ENCODE data around the gene HLA-DRB5. TPM values are rescaled to one million over a fixed set of nuclear protein-coding genes. Genes with fewer than 3 reads are reported as not detected.

Gene HLA-DRB5
- total and polyA plus RNA-seq, 2 donors (not counting 3 experiments of a cell fraction or from before 2014, with no cell fraction given) = not detected

- Histone ChIP-seq H3K9me1 (replicated peaks; ENCODE audit: control insufficient read depth, extremely low read depth, insufficient read depth, low read length) (no peaks in the 10 kb centered on the region), H3K36me3 (ENCODE audit: control insufficient read depth in 2 of 2, extremely low read depth in 1 of 2, insufficient read depth in 2 of 2, low read length in 2 of 2) (no peaks in the 10 kb centered on the region), H3K27ac (ENCODE audit: insufficient read depth, low read depth, low read length) (no peak overlapping the region), H3K9me3 (replicated peaks; ENCODE audit: control insufficient read depth, insufficient read depth, low read length) (no peaks in the 10 kb centered on the region), H3K9ac (replicated peaks; ENCODE audit: extremely low read depth, insufficient read depth, low read length) (no peak overlapping the region), H3K4me1 (ENCODE audit: control insufficient read depth, extremely low read depth, insufficient read depth, low read length) (no peaks in the 10 kb centered on the region), H3K4me2 (ENCODE audit: insufficient read depth, low read length) (no peak overlapping the region), H3K79me2 (ENCODE audit: control insufficient read depth, insufficient read depth, low read length) (no peaks in the 10 kb centered on the region), H2AFZ (ENCODE audit: low read depth, low read length) (no peak overlapping the region), H3K4me3 (replicated peaks in 1 of 3; ENCODE audit: insufficient read depth in 1 of 3, low read depth in 1 of 3, low read length in 3 of 3) (no peak overlapping the region), H3K27me3 (ENCODE audit: control insufficient read depth in 2 of 2, insufficient read depth in 2 of 2, low read length in 2 of 2) (no peaks in the 10 kb centered on the region), H4K20me1 (replicated peaks; ENCODE audit: control insufficient read depth, extremely low read depth, insufficient read depth, low read length) (no peaks in the 10 kb centered on the region)
- FAIRE-seq (no peak), DNase-seq (ENCODE audit: low read depth, low spot score) (no peak)
- dilution Hi-C loops (cut with MboI; ENCODE audit: extremely low pct_ligation_motif_present, low sequenced_read_pairs) (no loop called here), intact Hi-C loops (cut with micrococcal nuclease) (no loop called here)
- ChIA-PET CTCF (no interaction called here), POLR2A (no interaction called here)
- no TSS peak for BruUV-seq (replicated peaks)
- no peak for TF ChIP-seq POLR2AphosphoS5 (IDR thresholded peaks at IDR 0.05; ENCODE audit: insufficient read depth, low read depth, low read length)
Observed at GRCh38 chr6:32517654-32518445, 12.2 kb downstream of the HLA-DRB5 start.

GRCh38 chr6:32501016-32501415, 29.1 kb downstream of the HLA-DRB5 start:
- H2AFZ ChIP-seq (ENCODE audit: low read depth, low read length) = no peak overlapping the region
- TF ChIP-seq GATA2 (IDR thresholded peaks at IDR 0.05; ENCODE audit: insufficient read depth, insufficient read length, low read depth, low read length) (no peak), EZH2 (IDR thresholded peaks at IDR 0.05; ENCODE audit: borderline replicate concordance, low read depth, low read length, severe bottlenecking) (no peak), MAX (IDR thresholded peaks at IDR 0.05; ENCODE audit: insufficient read depth, insufficient read length) (no peak), POLR2A (IDR thresholded peaks at IDR 0.05; ENCODE audit: low read depth, low read length) (no peak), POLR2AphosphoS5 (IDR thresholded peaks at IDR 0.05; ENCODE audit: insufficient read depth, low read depth, low read length) (no peak), FOS (IDR thresholded peaks at IDR 0.05; ENCODE audit: borderline replicate concordance, insufficient read depth, low read length) (no peak), JUN (IDR thresholded peaks at IDR 0.05; ENCODE audit: borderline replicate concordance, insufficient read depth, insufficient read length, low read depth) (no peak), MYC (IDR thresholded peaks at IDR 0.05; ENCODE audit: low read depth, low read length) (no peak)
- TF ChIP-seq, protein P1, sequence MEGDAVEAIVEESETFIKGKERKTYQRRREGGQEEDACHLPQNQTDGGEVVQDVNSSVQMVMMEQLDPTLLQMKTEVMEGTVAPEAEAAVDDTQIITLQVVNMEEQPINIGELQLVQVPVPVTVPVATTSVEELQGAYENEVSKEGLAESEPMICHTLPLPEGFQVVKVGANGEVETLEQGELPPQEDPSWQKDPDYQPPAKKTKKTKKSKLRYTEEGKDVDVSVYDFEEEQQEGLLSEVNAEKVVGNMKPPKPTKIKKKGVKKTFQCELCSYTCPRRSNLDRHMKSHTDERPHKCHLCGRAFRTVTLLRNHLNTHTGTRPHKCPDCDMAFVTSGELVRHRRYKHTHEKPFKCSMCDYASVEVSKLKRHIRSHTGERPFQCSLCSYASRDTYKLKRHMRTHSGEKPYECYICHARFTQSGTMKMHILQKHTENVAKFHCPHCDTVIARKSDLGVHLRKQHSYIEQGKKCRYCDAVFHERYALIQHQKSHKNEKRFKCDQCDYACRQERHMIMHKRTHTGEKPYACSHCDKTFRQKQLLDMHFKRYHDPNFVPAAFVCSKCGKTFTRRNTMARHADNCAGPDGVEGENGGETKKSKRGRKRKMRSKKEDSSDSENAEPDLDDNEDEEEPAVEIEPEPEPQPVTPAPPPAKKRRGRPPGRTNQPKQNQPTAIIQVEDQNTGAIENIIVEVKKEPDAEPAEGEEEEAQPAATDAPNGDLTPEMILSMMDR (IDR thresholded peaks at IDR 0.05; ENCODE audit: extremely low read depth in 1 of 2, insufficient read depth in 1 of 2, low read depth in 1 of 2, low read length in 2 of 2) = no peak
- no peaks in the 10 kb centered on the region for H3K9me3 ChIP-seq (replicated peaks; ENCODE audit: control insufficient read depth, insufficient read depth, low read length)
- intact Hi-C loops (cut with micrococcal nuclease) (no loop called here), dilution Hi-C loops (cut with MboI; ENCODE audit: extremely low pct_ligation_motif_present, low sequenced_read_pairs) (no loop called here)
- FAIRE-seq = no peak
- H4K20me1 ChIP-seq (replicated peaks; ENCODE audit: control insufficient read depth, extremely low read depth, insufficient read depth, low read length) = no peaks in the 10 kb centered on the region
- no peaks in the 10 kb centered on the region for H3K4me1 ChIP-seq (ENCODE audit: control insufficient read depth, extremely low read depth, insufficient read depth, low read length)
- H3K27ac ChIP-seq (ENCODE audit: insufficient read depth, low read depth, low read length) = no peak overlapping the region
- POLR2A ChIA-PET = no interaction called here
- H3K4me3 ChIP-seq (replicated peaks in 1 of 3; ENCODE audit: insufficient read depth in 1 of 3, low read depth in 1 of 3, low read length in 3 of 3) = no peak overlapping the region
- no peak for DNase-seq (ENCODE audit: low read depth, low spot score)
- H3K36me3 ChIP-seq (ENCODE audit: control insufficient read depth in 2 of 2, extremely low read depth in 1 of 2, insufficient read depth in 2 of 2, low read length in 2 of 2) = no peaks in the 10 kb centered on the region
- no peaks in the 10 kb centered on the region for H3K27me3 ChIP-seq (ENCODE audit: control insufficient read depth in 2 of 2, insufficient read depth in 2 of 2, low read length in 2 of 2)
- no TSS peak for BruUV-seq (replicated peaks)
- no peak overlapping the region for H3K4me2 ChIP-seq (ENCODE audit: insufficient read depth, low read length)
- H3K9ac ChIP-seq (replicated peaks; ENCODE audit: extremely low read depth, insufficient read depth, low read length) = no peak overlapping the region
- no peaks in the 10 kb centered on the region for H3K9me1 ChIP-seq (replicated peaks; ENCODE audit: control insufficient read depth, extremely low read depth, insufficient read depth, low read length)
- CTCF ChIA-PET = interaction anchor here (1.0 to 1.1 kb wide), 2 partner anchors 9 to 39 kb away, joined by 3 to 4 read pairs; no protein-coding TSS in a partner anchor
- H3K79me2 ChIP-seq (ENCODE audit: control insufficient read depth, insufficient read depth, low read length) = no peaks in the 10 kb centered on the region
